Measurements from ENCODE around the gene TUSC1. TPM values are rescaled to one million over a fixed set of nuclear protein-coding genes. Genes with fewer than 3 reads are reported as not detected.
"Not testable (repeated sequence)": the region's sequence is repeated elsewhere in the genome, so short reads cannot be mapped to it uniquely, and the experiment has no call there.

The TUSC1 gene
- total RNA-seq, 1 experiment from 2014 or later = not detected

- Histone ChIP-seq H2BK20ac (ENCODE audit: low read depth, low read length, poor library complexity, severe bottlenecking) (no peak overlapping the region), H2AK5ac (ENCODE audit: insufficient read length, low read length) (no peak overlapping the region), H3T11ph (ENCODE audit: low read length) (no peak overlapping the region), H2BK5ac (ENCODE audit: insufficient read length, low read length) (no peak overlapping the region), H3K27ac (ENCODE audit: insufficient read length, low read depth, low read length) (no peak overlapping the region), H2AFZ (ENCODE audit: low read length) (no peak overlapping the region), H4K8ac (replicated peaks; ENCODE audit: insufficient read length, low read depth, low read length) (no peak overlapping the region), H3K9ac (ENCODE audit: extremely low read depth, insufficient read length, low read length) (no peak overlapping the region), H3K23me2 (ENCODE audit: insufficient read length, low read depth, low read length, poor library complexity, severe bottlenecking) (no peaks in the 10 kb centered on the region), H3K56ac (ENCODE audit: insufficient read length, low read depth, low read length) (no peak overlapping the region), H4K20me1 (ENCODE audit: control insufficient read depth, insufficient read depth, insufficient read length) (no peaks in the 10 kb centered on the region), H4K91ac (ENCODE audit: insufficient read length, low read depth, low read length) (no peak overlapping the region), H4K5ac (ENCODE audit: insufficient read length, low read depth, low read length) (no peak overlapping the region), H3K79me1 (ENCODE audit: insufficient read depth, low read depth, low read length, poor library complexity, severe bottlenecking) (no peaks in the 10 kb centered on the region), H3K4me2 (ENCODE audit: insufficient read depth, insufficient read length, low read length) (no peak overlapping the region), H3K27me3 (ENCODE audit: insufficient read depth, low read length) (no peaks in the 10 kb centered on the region), H3K4me1 (ENCODE audit: insufficient read depth, low read length) (no peaks in the 10 kb centered on the region), H2BK120ac (ENCODE audit: low read depth, low read length, poor library complexity, severe bottlenecking) (no peak overlapping the region), H3K14ac (ENCODE audit: insufficient read depth, low read length) (no peak overlapping the region), H3K9me3 (ENCODE audit: control insufficient read depth, low read depth, low read length) (no peaks in the 10 kb centered on the region), H3K79me2 (ENCODE audit: insufficient read depth, low read length) (no peaks in the 10 kb centered on the region), H3K18ac (ENCODE audit: insufficient read length, low read depth, low read length) (no peak overlapping the region), H3K4ac (ENCODE audit: low read depth, low read length) (no peak overlapping the region), H3K23ac (ENCODE audit: insufficient read length, low read depth, low read length) (no peak overlapping the region), H2BK15ac (ENCODE audit: low read depth, low read length) (no peak overlapping the region), H2BK12ac (ENCODE audit: insufficient read length, low read depth, low read length) (no peak overlapping the region)
- H3K4me3 Mint-ChIP-seq = no peak overlapping the region
- H3K4me1 Mint-ChIP-seq = no peaks in the 10 kb centered on the region
- DNase-seq = no peak
- H3K9me3 Mint-ChIP-seq = no peaks in the 10 kb centered on the region
- TF ChIP-seq CTCF (conservative IDR thresholded peaks at IDR 0.05) = no peak
- H3K27me3 Mint-ChIP-seq (ENCODE audit: low read depth) = no peaks in the 10 kb centered on the region
- H3K36me3 Mint-ChIP-seq (ENCODE audit: insufficient read depth in 1 of 3, low read depth in 3 of 3) = no peaks in the 10 kb centered on the region
- no peak overlapping the region for H3K27ac Mint-ChIP-seq
- no CpG with 5 or more reads among the region's 3 CpGs for WGBS (ENCODE audit: extremely low coverage, insufficient read length, low lambda C conversion rate)
These were observed 24.3 kb upstream of the TUSC1 start for GRCh38 chr9:25702536-25702935.

GRCh38 chr9:25700899-25701298 is 22.7 kb upstream of the TUSC1 start:
- not testable (repeated sequence) for H3K27me3 Mint-ChIP-seq (ENCODE audit: low read depth); H3K9ac ChIP-seq (ENCODE audit: extremely low read depth, insufficient read length, low read length); H3K4me1 Mint-ChIP-seq; H2BK120ac ChIP-seq (ENCODE audit: low read depth, low read length, poor library complexity, severe bottlenecking); H3K23ac ChIP-seq (ENCODE audit: insufficient read length, low read depth, low read length); H3K4me3 Mint-ChIP-seq; H3K18ac ChIP-seq (ENCODE audit: insufficient read length, low read depth, low read length); DNase-seq; H3K4me1 ChIP-seq (ENCODE audit: insufficient read depth, low read length); H3T11ph ChIP-seq (ENCODE audit: low read length); H3K27ac ChIP-seq (ENCODE audit: insufficient read length, low read depth, low read length); H3K56ac ChIP-seq (ENCODE audit: insufficient read length, low read depth, low read length); H3K79me2 ChIP-seq (ENCODE audit: insufficient read depth, low read length); H2AFZ ChIP-seq (ENCODE audit: low read length); H3K9me3 Mint-ChIP-seq; H2AK5ac ChIP-seq (ENCODE audit: insufficient read length, low read length); H2BK5ac ChIP-seq (ENCODE audit: insufficient read length, low read length); H2BK12ac ChIP-seq (ENCODE audit: insufficient read length, low read depth, low read length); H2BK20ac ChIP-seq (ENCODE audit: low read depth, low read length, poor library complexity, severe bottlenecking); H4K5ac ChIP-seq (ENCODE audit: insufficient read length, low read depth, low read length); H3K79me1 ChIP-seq (ENCODE audit: insufficient read depth, low read depth, low read length, poor library complexity, severe bottlenecking); H3K4ac ChIP-seq (ENCODE audit: low read depth, low read length); H3K27ac Mint-ChIP-seq; H3K9me3 ChIP-seq (ENCODE audit: control insufficient read depth, low read depth, low read length); H4K8ac ChIP-seq (replicated peaks; ENCODE audit: insufficient read length, low read depth, low read length); H4K91ac ChIP-seq (ENCODE audit: insufficient read length, low read depth, low read length); H2BK15ac ChIP-seq (ENCODE audit: low read depth, low read length); H3K4me2 ChIP-seq (ENCODE audit: insufficient read depth, insufficient read length, low read length); H3K36me3 Mint-ChIP-seq (ENCODE audit: insufficient read depth in 1 of 3, low read depth in 3 of 3); H4K20me1 ChIP-seq (ENCODE audit: control insufficient read depth, insufficient read depth, insufficient read length); H3K23me2 ChIP-seq (ENCODE audit: insufficient read length, low read depth, low read length, poor library complexity, severe bottlenecking); H3K27me3 ChIP-seq (ENCODE audit: insufficient read depth, low read length); H3K14ac ChIP-seq (ENCODE audit: insufficient read depth, low read length)
- WGBS (ENCODE audit: extremely low coverage, insufficient read length, low lambda C conversion rate) = no CpG with 5 or more reads among the region's 3 CpGs

Data from H9 (cell line).